ENCODE results near the gene FOXJ3. TPM values are rescaled to one million over a fixed set of nuclear protein-coding genes. Genes with fewer than 3 reads are reported as not detected.

The FOXJ3 gene
- total and polyA plus RNA-seq, 2 of the 13 experiments (the other 11 are each of a cell fraction or from before 2014, with no cell fraction given): 16.6 to 48.5 TPM

- TF ChIP-seq, protein P1, sequence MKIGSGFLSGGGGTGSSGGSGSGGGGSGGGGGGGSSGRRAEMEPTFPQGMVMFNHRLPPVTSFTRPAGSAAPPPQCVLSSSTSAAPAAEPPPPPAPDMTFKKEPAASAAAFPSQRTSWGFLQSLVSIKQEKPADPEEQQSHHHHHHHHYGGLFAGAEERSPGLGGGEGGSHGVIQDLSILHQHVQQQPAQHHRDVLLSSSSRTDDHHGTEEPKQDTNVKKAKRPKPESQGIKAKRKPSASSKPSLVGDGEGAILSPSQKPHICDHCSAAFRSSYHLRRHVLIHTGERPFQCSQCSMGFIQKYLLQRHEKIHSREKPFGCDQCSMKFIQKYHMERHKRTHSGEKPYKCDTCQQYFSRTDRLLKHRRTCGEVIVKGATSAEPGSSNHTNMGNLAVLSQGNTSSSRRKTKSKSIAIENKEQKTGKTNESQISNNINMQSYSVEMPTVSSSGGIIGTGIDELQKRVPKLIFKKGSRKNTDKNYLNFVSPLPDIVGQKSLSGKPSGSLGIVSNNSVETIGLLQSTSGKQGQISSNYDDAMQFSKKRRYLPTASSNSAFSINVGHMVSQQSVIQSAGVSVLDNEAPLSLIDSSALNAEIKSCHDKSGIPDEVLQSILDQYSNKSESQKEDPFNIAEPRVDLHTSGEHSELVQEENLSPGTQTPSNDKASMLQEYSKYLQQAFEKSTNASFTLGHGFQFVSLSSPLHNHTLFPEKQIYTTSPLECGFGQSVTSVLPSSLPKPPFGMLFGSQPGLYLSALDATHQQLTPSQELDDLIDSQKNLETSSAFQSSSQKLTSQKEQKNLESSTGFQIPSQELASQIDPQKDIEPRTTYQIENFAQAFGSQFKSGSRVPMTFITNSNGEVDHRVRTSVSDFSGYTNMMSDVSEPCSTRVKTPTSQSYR (CRISPR knock-in tag; IDR thresholded peaks at IDR 0.05; ENCODE audit: borderline replicate concordance): no peak
- no peak for TF ChIP-seq TAF15 (IDR thresholded peaks at IDR 0.05; ENCODE audit: low read depth, low read length, poor library complexity, severe bottlenecking)
- no peak for TF ChIP-seq CREM (IDR thresholded peaks at IDR 0.05)
- TF ChIP-seq CREM (CRISPR knock-in tag; IDR thresholded peaks at IDR 0.05): no peak
- TF ChIP-seq ZNF598 (CRISPR knock-in tag; IDR thresholded peaks at IDR 0.05; ENCODE audit: borderline replicate concordance): 0 out of 2 replicates have a peak, but pooled peaks have one; percentile 27
- TF ChIP-seq SPEN (CRISPR knock-in tag; IDR thresholded peaks at IDR 0.05; ENCODE audit: low read depth): peak; percentile 59; the same call in 1 of the 2 replicates
- TF ChIP-seq, protein P2, sequence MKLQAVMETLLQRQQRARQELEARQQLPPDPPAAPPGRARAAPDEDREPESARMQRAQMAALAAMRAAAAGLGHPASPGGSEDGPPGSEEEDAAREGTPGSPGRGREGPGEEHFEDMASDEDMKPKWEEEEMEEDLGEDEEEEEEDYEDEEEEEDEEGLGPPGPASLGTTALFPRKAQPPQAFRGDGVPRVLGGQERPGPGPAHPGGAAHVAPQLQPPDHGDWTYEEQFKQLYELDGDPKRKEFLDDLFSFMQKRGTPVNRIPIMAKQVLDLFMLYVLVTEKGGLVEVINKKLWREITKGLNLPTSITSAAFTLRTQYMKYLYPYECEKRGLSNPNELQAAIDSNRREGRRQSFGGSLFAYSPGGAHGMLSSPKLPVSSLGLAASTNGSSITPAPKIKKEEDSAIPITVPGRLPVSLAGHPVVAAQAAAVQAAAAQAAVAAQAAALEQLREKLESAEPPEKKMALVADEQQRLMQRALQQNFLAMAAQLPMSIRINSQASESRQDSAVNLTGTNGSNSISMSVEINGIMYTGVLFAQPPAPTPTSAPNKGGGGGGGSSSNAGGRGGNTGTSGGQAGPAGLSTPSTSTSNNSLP (IDR thresholded peaks at IDR 0.05; ENCODE audit: low read depth, low read length): no peak
- TF ChIP-seq, protein P3, sequence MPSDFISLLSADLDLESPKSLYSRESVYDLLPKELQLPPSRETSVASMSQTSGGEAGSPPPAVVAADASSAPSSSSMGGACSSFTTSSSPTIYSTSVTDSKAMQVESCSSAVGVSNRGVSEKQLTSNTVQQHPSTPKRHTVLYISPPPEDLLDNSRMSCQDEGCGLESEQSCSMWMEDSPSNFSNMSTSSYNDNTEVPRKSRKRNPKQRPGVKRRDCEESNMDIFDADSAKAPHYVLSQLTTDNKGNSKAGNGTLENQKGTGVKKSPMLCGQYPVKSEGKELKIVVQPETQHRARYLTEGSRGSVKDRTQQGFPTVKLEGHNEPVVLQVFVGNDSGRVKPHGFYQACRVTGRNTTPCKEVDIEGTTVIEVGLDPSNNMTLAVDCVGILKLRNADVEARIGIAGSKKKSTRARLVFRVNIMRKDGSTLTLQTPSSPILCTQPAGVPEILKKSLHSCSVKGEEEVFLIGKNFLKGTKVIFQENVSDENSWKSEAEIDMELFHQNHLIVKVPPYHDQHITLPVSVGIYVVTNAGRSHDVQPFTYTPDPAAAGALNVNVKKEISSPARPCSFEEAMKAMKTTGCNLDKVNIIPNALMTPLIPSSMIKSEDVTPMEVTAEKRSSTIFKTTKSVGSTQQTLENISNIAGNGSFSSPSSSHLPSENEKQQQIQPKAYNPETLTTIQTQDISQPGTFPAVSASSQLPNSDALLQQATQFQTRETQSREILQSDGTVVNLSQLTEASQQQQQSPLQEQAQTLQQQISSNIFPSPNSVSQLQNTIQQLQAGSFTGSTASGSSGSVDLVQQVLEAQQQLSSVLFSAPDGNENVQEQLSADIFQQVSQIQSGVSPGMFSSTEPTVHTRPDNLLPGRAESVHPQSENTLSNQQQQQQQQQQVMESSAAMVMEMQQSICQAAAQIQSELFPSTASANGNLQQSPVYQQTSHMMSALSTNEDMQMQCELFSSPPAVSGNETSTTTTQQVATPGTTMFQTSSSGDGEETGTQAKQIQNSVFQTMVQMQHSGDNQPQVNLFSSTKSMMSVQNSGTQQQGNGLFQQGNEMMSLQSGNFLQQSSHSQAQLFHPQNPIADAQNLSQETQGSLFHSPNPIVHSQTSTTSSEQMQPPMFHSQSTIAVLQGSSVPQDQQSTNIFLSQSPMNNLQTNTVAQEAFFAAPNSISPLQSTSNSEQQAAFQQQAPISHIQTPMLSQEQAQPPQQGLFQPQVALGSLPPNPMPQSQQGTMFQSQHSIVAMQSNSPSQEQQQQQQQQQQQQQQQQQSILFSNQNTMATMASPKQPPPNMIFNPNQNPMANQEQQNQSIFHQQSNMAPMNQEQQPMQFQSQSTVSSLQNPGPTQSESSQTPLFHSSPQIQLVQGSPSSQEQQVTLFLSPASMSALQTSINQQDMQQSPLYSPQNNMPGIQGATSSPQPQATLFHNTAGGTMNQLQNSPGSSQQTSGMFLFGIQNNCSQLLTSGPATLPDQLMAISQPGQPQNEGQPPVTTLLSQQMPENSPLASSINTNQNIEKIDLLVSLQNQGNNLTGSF (CRISPR knock-in tag; IDR thresholded peaks at IDR 0.05): no peak
- no peak for TF ChIP-seq MAFG (CRISPR knock-in tag; IDR thresholded peaks at IDR 0.05)
- no peak for TF ChIP-seq MAZ (IDR thresholded peaks at IDR 0.05; ENCODE audit: borderline replicate concordance, low read depth, low read length)
- TF ChIP-seq MAZ (CRISPR knock-in tag; IDR thresholded peaks at IDR 0.05; ENCODE audit: low read depth): peak; percentile 35; the same call in 1 of the 2 replicates
- TF ChIP-seq EEA1 (CRISPR knock-in tag; IDR thresholded peaks at IDR 0.05; ENCODE audit: borderline replicate concordance): peak; percentile 61; the same call in 1 of the 2 replicates
- TF ChIP-seq RAD21 (CRISPR knock-in tag; IDR thresholded peaks at IDR 0.05): peak; percentile 38; the same call in 1 of the 2 replicates
- no peak for TF ChIP-seq ZNF572 (CRISPR knock-in tag; IDR thresholded peaks at IDR 0.05)
- TF ChIP-seq CHD2 (IDR thresholded peaks at IDR 0.05; ENCODE audit: low read depth, low read length): no peak
- peak; percentile 59 for TF ChIP-seq NFYC (CRISPR knock-in tag; IDR thresholded peaks at IDR 0.05)
- no peak for TF ChIP-seq XRCC5 (optimal IDR thresholded peaks at IDR 0.05; ENCODE audit: low read length)
- no peak for TF ChIP-seq CBX2 (IDR thresholded peaks at IDR 0.05; ENCODE audit: low read depth, low read length)
- no peak; the same call in 1 of the 2 replicates for TF ChIP-seq CBX2 (CRISPR knock-in tag; IDR thresholded peaks at IDR 0.05; ENCODE audit: low read depth)
- TF ChIP-seq ZNF484 (CRISPR knock-in tag; IDR thresholded peaks at IDR 0.05; ENCODE audit: borderline replicate concordance, low read depth): no peak
- peak; percentile 72 for TF ChIP-seq YEATS4 (CRISPR knock-in tag; IDR thresholded peaks at IDR 0.05; ENCODE audit: borderline replicate concordance)
Measured at GRCh38 chr1:42380586-42381279, 45.7 kb upstream of the FOXJ3 start, which contains the start of gene RIMKLA (continued).
